Thyroid gland (tissue), 4 donors: Measurements from ENCODE around the gene SEMA3C. TPM values are rescaled to one million over a fixed set of nuclear protein-coding genes. Genes with fewer than 3 reads are reported as not detected.

Source experiments
- DNase-seq, 2 donors: peaks; one replicate each; pipeline ENCODE4 v3.0.0-alpha.2; 2019
- H3K27ac ChIP-seq, 3 donors: fragments of 200-600 bp; sonication (generic); 1 replicate in 2 of 3; 2 replicates in 1 of 3; pipeline ENCODE4 v1.5.1; 2016 to 2019; ENCODE audit warnings: mild to moderate bottlenecking in 1 of 3, moderate library complexity in 1 of 3
- H3K27me3 ChIP-seq: fragments of 200-600 bp; sonication (generic); one replicate; pipeline ENCODE4 v1.5.1; 2019
- H3K36me3 ChIP-seq, 2 donors: fragments of 200-600 bp; sonication (generic); one replicate each; pipeline ENCODE4 v1.5.1; 2016 to 2019
- H3K4me1 ChIP-seq, 2 donors: fragments of 200-600 bp; sonication (generic); one replicate each; pipeline ENCODE4 v1.5.1; 2017 to 2019
- H3K4me3 ChIP-seq, 3 donors: fragments of 200-600 bp; sonication (generic); replicated peaks in 1 of 3; 1 replicate in 2 of 3; 2 replicates in 1 of 3; pipeline ENCODE4 v1.5.1; 2016; ENCODE audit warnings: mild to moderate bottlenecking in 1 of 3
- H3K9me3 ChIP-seq: fragments of 200-600 bp; sonication (generic); one replicate; pipeline ENCODE4 v1.5.1; 2017
- POLR2A ChIP-seq, 2 donors: fragments of 450-650 bp; IDR thresholded peaks; one replicate each; pipeline ENCODE4 v1.6.1; 2017; ENCODE audit warnings: antibody characterized with exemption in 2 of 2, mild to moderate bottlenecking in 2 of 2, moderate library complexity in 1 of 2
- WGBS, 2 donors: methylation state at CpG; one replicate each; pipeline ENCODE4 v1.1.5; 2017; 5-methylcytosine and 5-hydroxymethylcytosine counted together
- intact Hi-C: fragments of 100-400 bp; cut with DNase I; formaldehyde crosslinking; loops from one replicate; pipeline ENCODE4 v1.15.1; 2023
- total RNA-seq, 4 donors: library from RNA; depleted of rRNA; stranded (reverse); fragments of >200 nt; gene quantifications; one replicate each; pipeline ENCODE4 v1.2.3, GENCODE V29; 2016
- TF ChIP-seq, protein P1 (sequence below), 6 experiments: fragments of 200-600 bp in 3 of 6; fragments of 450-650 bp in 3 of 6; sonication (generic) in 3 of 6; IDR thresholded peaks; one replicate each; pipeline ENCODE4 v1.5.1; 2016 to 2019; ENCODE audit warnings: antibody characterized with exemption in 6 of 6, mild to moderate bottlenecking in 2 of 6, inconsistent platforms in 1 of 6, moderate library complexity in 1 of 6

Gene SEMA3C
- total RNA-seq, 4 donors from 2014 or later, result 4.0 to 24.0 (median 7.1) TPM

DNA sequence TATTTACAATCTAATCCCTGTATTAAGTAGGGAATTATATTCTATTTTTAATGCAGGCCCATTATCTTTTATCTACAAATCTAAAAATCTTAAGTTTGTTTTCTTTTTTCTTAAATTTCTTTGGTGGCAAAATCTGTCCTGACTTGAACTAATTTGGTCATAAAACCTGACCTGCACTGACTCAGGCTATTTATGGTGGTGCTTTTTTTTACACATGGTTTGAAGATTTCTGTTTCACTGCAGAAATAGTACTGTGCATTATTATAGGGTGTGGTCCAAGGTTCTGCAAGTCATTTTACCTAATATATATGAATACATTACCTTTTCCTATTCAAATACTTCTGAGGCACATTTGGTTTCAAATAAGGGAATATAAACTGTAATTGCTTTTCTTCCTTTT, 143.4 kb downstream of the SEMA3C start:
- Histone ChIP-seq H3K4me3 (no peak overlapping the region), H3K27me3 (no peaks in the 10 kb centered on the region), H3K27ac (no peak overlapping the region), H3K4me1 (peaks cover 0 to 2% of the 10 kb centered on the region in 2 donors), H3K36me3 (no peaks in the 10 kb centered on the region), H3K9me3 (no peaks in the 10 kb centered on the region)
- no peak for DNase-seq
- TF ChIP-seq, protein P1, sequence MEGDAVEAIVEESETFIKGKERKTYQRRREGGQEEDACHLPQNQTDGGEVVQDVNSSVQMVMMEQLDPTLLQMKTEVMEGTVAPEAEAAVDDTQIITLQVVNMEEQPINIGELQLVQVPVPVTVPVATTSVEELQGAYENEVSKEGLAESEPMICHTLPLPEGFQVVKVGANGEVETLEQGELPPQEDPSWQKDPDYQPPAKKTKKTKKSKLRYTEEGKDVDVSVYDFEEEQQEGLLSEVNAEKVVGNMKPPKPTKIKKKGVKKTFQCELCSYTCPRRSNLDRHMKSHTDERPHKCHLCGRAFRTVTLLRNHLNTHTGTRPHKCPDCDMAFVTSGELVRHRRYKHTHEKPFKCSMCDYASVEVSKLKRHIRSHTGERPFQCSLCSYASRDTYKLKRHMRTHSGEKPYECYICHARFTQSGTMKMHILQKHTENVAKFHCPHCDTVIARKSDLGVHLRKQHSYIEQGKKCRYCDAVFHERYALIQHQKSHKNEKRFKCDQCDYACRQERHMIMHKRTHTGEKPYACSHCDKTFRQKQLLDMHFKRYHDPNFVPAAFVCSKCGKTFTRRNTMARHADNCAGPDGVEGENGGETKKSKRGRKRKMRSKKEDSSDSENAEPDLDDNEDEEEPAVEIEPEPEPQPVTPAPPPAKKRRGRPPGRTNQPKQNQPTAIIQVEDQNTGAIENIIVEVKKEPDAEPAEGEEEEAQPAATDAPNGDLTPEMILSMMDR (IDR thresholded peaks at IDR 0.05), result no peak
- TF ChIP-seq POLR2A (IDR thresholded peaks at IDR 0.05), result no peak
- intact Hi-C loops, result no loop called here

DNA sequence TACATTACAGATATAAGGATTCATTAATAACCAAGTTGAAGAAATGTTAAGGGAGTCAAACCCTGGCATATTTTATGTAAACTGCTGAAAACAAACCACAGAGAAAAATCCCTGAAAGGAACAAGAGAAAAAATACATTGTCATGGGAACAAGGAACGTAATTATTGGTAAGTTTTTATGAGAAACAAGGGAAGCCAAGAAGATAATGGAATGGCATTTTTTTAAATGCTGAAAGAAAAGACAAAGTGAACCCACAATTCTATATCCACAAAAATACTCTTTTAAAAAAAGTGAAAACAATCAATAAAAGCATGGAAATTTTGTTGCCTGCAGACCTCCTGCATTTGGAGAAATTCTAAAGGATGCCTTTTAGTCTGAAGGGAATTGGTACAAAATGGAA, 144.0 kb downstream of the SEMA3C start:
- Histone ChIP-seq H3K4me3 (no peak overlapping the region), H3K27me3 (no peaks in the 10 kb centered on the region), H3K9me3 (no peaks in the 10 kb centered on the region), H3K27ac (no peak overlapping the region), H3K4me1 (no peaks in the 10 kb centered on the region), H3K36me3 (no peaks in the 10 kb centered on the region)
- intact Hi-C loops, result no loop called here
- no peak for DNase-seq
- no peak for TF ChIP-seq POLR2A (IDR thresholded peaks at IDR 0.05)
- TF ChIP-seq, protein P1 (IDR thresholded peaks at IDR 0.05), result no peak
- WGBS, 2 donors, result 82 to 93% methylated on average over 1 of the region's 1 CpG

DNA sequence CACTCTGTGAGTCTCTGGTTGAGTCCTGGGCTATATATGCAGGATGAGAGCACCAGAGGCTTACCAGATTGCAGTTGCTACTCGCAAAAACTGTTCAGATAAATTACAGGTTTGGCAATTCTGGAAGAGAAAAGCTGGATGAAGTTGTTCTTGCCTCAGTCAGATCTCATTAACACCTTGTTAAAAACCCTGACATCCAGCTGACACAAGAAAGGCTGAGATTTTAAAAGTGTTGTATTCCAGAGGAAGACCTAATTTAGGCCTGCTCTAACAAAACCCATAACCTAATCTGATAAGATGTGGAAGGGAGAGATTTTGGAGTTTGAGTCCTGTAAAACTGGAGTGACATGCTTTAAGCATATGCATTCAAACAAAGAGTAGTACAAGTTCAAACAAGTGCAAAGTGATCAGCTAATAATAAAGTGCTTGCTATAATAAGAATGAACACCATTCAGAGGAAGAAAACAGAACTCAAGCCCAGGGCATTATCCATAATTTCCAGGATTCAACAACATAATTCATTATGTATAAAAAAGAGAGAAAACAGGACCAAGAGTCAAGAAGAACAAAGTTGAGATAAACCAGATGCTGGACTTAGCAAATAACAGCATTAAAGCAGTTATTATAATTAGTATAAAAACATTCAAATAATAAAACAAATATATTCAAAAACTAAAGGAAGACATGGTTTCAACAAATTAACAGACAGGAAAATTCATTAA, 144.9 kb downstream of the SEMA3C start:
- Histone ChIP-seq H3K27ac (no peak overlapping the region), H3K9me3 (no peaks in the 10 kb centered on the region), H3K4me1 (no peaks in the 10 kb centered on the region), H3K27me3 (no peaks in the 10 kb centered on the region), H3K36me3 (no peaks in the 10 kb centered on the region), H3K4me3 (no peak overlapping the region)
- TF ChIP-seq POLR2A (IDR thresholded peaks at IDR 0.05), result no peak
- TF ChIP-seq, protein P1 (IDR thresholded peaks at IDR 0.05), result no peak
- no peak for DNase-seq
- intact Hi-C loops, result no loop called here
- WGBS, 2 donors, result 93 to 97% methylated on average over 1 of the region's 1 CpG

DNA sequence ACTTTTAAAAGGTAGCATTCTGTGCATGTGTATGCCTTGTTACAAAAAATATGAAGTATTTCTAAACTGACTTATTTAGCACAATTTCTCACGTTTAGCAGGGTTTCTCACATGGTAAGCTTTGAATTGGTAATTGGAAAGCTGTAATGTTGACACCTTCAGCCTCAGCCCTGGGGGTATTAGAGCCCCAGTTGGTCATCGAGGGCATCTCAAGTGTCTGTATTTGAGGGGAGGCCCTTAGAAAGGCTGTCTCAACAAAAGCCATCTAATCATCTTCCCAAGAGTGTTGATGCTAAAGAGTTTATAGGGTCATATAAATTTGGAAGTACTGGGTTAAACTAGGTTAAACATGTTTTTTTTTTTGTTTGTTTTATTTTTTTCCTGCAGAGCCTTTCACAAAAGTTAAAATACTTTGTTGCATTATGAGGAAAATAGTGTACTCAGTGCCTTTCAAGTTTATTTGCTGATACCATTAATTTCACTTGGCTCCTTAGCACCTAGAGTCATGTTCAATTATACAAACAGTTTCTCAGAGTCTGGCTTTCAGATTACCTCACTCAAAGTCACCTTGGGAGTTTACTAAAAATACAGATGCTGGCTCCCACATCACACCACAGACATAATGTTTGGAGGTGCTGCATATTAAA, 146.4 kb downstream of the SEMA3C start:
- no peak overlapping the region for H3K4me3 ChIP-seq
- H3K4me1 ChIP-seq, result no peaks in the 10 kb centered on the region
- H3K27me3 ChIP-seq, result no peaks in the 10 kb centered on the region
- intact Hi-C loops, result no loop called here
- no peak for DNase-seq
- H3K9me3 ChIP-seq, result no peaks in the 10 kb centered on the region
- 52 to 61% methylated on average over 2 of the region's 2 CpGs for WGBS, 2 donors
- H3K36me3 ChIP-seq, result no peaks in the 10 kb centered on the region
- no peak overlapping the region for H3K27ac ChIP-seq
- TF ChIP-seq, protein P1 (IDR thresholded peaks at IDR 0.05), result no peak
- TF ChIP-seq POLR2A (IDR thresholded peaks at IDR 0.05), result no peak

DNA sequence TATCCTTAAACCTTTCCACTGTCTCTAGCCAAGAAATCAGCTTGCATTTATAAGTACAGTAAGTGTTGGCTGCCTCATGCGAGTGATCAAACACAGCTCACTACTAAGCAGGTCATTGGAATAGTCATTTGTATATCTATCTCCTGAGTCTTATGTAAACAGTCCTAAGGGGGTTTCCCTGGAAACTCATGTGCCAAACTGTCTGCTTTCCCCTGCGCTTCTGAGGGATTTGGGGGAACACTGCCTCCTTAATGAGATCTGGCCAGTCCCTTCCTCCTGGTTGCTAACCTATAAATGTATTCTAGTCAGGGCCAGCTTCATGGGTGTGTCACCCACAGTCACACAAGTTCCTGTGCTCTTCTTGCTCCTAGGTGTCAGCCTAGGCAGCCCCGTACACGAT, 147.3 kb downstream of the SEMA3C start:
- Histone ChIP-seq H3K4me3 (no peak overlapping the region), H3K27ac (no peak overlapping the region), H3K36me3 (no peaks in the 10 kb centered on the region), H3K9me3 (no peaks in the 10 kb centered on the region), H3K27me3 (no peaks in the 10 kb centered on the region), H3K4me1 (no peaks in the 10 kb centered on the region)
- TF ChIP-seq, protein P1 (IDR thresholded peaks at IDR 0.05), result no peak
- no peak for TF ChIP-seq POLR2A (IDR thresholded peaks at IDR 0.05)
- no peak for DNase-seq
- intact Hi-C loops, result no loop called here
- WGBS, 2 donors, result 59 to 68% methylated on average over 4 of the region's 4 CpGs
